ENCODE measurements around the gene SHMT2. TPM values are rescaled to one million over a fixed set of nuclear protein-coding genes. Genes with fewer than 3 reads are reported as not detected.
A peak's percentile ranks its signal among the peaks of the same experiment; 100 is the strongest.

SHMT2 gene
- total and polyA plus RNA-seq, 2 of the 13 experiments (the other 11 are each of a cell fraction or from before 2014, with no cell fraction given), result 181 to 393 TPM

DNA sequence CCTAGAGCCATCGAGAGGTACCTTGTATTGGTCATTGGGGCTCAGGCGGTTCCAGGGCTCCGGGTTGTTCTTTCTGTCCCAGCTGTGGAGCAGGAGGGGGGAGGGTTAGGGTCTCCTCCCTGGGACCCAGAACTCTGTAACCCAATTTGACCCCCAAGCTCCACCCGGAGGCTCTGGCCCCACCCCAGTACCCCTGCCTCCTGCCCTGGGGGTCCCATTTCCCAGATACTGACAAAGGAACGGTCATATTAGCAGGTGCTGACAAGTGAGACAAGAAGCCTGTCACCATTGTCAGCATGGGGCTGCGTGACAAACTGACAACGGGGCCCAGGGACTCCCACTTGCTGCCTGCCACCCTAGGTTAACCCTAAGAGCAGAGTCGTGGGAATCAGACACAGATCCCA is 6.2 kb downstream of the SHMT2 start:
- H3K4me3 ChIP-seq (replicated peaks in 1 of 3; ENCODE audit: insufficient read depth in 1 of 3, low read depth in 2 of 3, low read length in 3 of 3), result peak overlapping the region in 1 of 3 experiments; percentile 37; a peak in 2 of 6 replicates
- no peak overlapping the region for H3K27ac ChIP-seq (ENCODE audit: extremely low read length, insufficient read depth, low read length)
- TF ChIP-seq ZNF451 (CRISPR knock-in tag; IDR thresholded peaks at IDR 0.05) (no peak), HOXA5 (CRISPR knock-in tag; IDR thresholded peaks at IDR 0.05) (no peak), ZNF101 (CRISPR knock-in tag; IDR thresholded peaks at IDR 0.05; ENCODE audit: borderline replicate concordance, low read depth) (no peak), POLR2A (IDR thresholded peaks at IDR 0.05; ENCODE audit: insufficient read depth in 1 of 2, low read depth in 2 of 2, low read length in 2 of 2) (0 out of 4 replicates have a peak, but pooled peaks of 1 of the 2 experiments have one; percentile 17), ZNF460 (CRISPR knock-in tag; IDR thresholded peaks at IDR 0.05; ENCODE audit: borderline replicate concordance) (no peak), SP2 (CRISPR knock-in tag; IDR thresholded peaks at IDR 0.05) (no peak)
- TF ChIP-seq, protein P1, sequence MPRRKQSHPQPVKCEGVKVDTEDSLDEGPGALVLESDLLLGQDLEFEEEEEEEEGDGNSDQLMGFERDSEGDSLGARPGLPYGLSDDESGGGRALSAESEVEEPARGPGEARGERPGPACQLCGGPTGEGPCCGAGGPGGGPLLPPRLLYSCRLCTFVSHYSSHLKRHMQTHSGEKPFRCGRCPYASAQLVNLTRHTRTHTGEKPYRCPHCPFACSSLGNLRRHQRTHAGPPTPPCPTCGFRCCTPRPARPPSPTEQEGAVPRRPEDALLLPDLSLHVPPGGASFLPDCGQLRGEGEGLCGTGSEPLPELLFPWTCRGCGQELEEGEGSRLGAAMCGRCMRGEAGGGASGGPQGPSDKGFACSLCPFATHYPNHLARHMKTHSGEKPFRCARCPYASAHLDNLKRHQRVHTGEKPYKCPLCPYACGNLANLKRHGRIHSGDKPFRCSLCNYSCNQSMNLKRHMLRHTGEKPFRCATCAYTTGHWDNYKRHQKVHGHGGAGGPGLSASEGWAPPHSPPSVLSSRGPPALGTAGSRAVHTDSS (CRISPR knock-in tag; conservative IDR thresholded peaks at IDR 0.05), result no peak
- TF ChIP-seq, protein P2, sequence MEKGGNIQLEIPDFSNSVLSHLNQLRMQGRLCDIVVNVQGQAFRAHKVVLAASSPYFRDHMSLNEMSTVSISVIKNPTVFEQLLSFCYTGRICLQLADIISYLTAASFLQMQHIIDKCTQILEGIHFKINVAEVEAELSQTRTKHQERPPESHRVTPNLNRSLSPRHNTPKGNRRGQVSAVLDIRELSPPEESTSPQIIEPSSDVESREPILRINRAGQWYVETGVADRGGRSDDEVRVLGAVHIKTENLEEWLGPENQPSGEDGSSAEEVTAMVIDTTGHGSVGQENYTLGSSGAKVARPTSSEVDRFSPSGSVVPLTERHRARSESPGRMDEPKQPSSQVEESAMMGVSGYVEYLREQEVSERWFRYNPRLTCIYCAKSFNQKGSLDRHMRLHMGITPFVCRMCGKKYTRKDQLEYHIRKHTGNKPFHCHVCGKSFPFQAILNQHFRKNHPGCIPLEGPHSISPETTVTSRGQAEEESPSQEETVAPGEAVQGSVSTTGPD (CRISPR knock-in tag; IDR thresholded peaks at IDR 0.05), result no peak
- no peak for FAIRE-seq
- H3K4me1 ChIP-seq (ENCODE audit: insufficient read depth, low read length), result peaks cover 85% of the 10 kb centered on the region
- H4K20me1 ChIP-seq (ENCODE audit: insufficient read depth, low read length), result peaks cover 12% of the 10 kb centered on the region; the same call in 1 of the 2 replicates
- intact Hi-C loops (cut with micrococcal nuclease; ENCODE audit: unreplicated experiment), result no loop called here
- 94% methylated on average over 2 of the region's 8 CpGs for WGBS (ENCODE audit: low lambda C conversion rate)
- no peak for ATAC-seq
- H3K36me3 ChIP-seq (replicated peaks in 1 of 2; ENCODE audit: control insufficient read depth in 1 of 2, insufficient read depth in 2 of 2, low read length in 2 of 2), result peaks cover 20 to 34% of the 10 kb centered on the region in 2 experiments
- no peak overlapping the region for H2AFZ ChIP-seq (ENCODE audit: low read length)
- H3K79me2 ChIP-seq (ENCODE audit: insufficient read depth, low read length), result peaks cover 13% of the 10 kb centered on the region
- CTCF ChIA-PET (ENCODE audit: low intra/inter-chr PET ratio, low total read pairs), result interaction anchor here (1.1 to 11.7 kb wide), 2 partner anchors 11 to 22 kb away, joined by 3 to 308 read pairs; partner anchors contain the start of gene NXPH4
- in situ Hi-C loops (cut with HindIII; ENCODE audit: extremely low pct_ligation_motif_present, low pct_unique_long_range_greater_than_20kb), result no loop called here
- H3K9ac ChIP-seq (ENCODE audit: insufficient read depth, low read depth, low read length), result no peak overlapping the region
- H3K4me2 ChIP-seq (ENCODE audit: low read depth, low read length), result no peak overlapping the region; the same call in 1 of the 2 replicates
- no peak for DNase-seq (ENCODE audit: low spot score)
- peaks cover 7 to 16% of the 10 kb centered on the region in 2 experiments; a peak in 4 of 5 replicates for H3K27me3 ChIP-seq (ENCODE audit: control insufficient read depth in 1 of 2, insufficient read depth in 2 of 2, low read length in 2 of 2)
- H3K9me3 ChIP-seq (ENCODE audit: low read length), result no peaks in the 10 kb centered on the region
- BruUV-seq (replicated peaks), result no TSS peak
- POLR2A ChIA-PET, result interaction anchor here (1.3 to 1.4 kb wide), 2 partner anchors 11 to 105 kb away, joined by 3 read pairs; no protein-coding TSS in a partner anchor

Data from HepG2 (cell line).